Stimulated activated CD4-positive, alpha-beta T cell treated with anti-CD3 and anti-CD28 coated beads, Interleukin-15, amount 100 ng/mL, for 24 hours (primary cell): ENCODE results near the gene NRGN.

ENCODE experiments used
- DNase-seq: peaks from one replicate; pipeline ENCODE4 v3.0.0-alpha.2; 2020

NRGN gene

GRCh38 chr11:124796312-124796711 is 56.6 kb downstream of the NRGN start:
- DNase-seq = no peak
